ENCODE measurements around the gene PBX3. TPM values are rescaled to one million over a fixed set of nuclear protein-coding genes. Genes with fewer than 3 reads are reported as not detected.

The PBX3 gene
- total and polyA plus RNA-seq, 2 donors (not counting 1 experiment from before 2014, with no cell fraction given), result 15.5 to 39.0 TPM

GRCh38 chr9:125989090-125989501 lies 241.9 kb downstream of the PBX3 start:
- ChIA-PET CTCF (no interaction called here), POLR2A (no interaction called here)
- H3K4me3 Mint-ChIP-seq, result no peak overlapping the region
- H3K79me2 ChIP-seq (ENCODE audit: control insufficient read depth, insufficient read depth, low read length), result no peaks in the 10 kb centered on the region
- H3K9me3 ChIP-seq (ENCODE audit: control extremely low read depth in 1 of 3, control insufficient read depth in 2 of 3, insufficient read depth in 1 of 3, low read length in 2 of 3), result peaks cover 0 to 3% (median 0%) of the 10 kb centered on the region in 3 donors
- ATAC-seq (ENCODE audit: low read depth) (no peak), DNase-seq (no peak)
- no peak overlapping the region for H3K4me3 ChIP-seq (ENCODE audit: control extremely low read depth in 1 of 5, extremely low read depth in 1 of 5, insufficient read depth in 1 of 5, low read depth in 2 of 5, low read length in 4 of 5)
- H3K4me2 ChIP-seq (replicated peaks; ENCODE audit: low read depth, low read length, poor library complexity, severe bottlenecking), result no peak overlapping the region
- no peaks in the 10 kb centered on the region for H3K36me3 ChIP-seq (replicated peaks in 1 of 2; ENCODE audit: control extremely low read depth in 1 of 2, control insufficient read depth in 1 of 2, extremely low read depth in 1 of 2, insufficient read depth in 2 of 2, low read length in 1 of 2)
- no peaks in the 10 kb centered on the region for H3K27me3 ChIP-seq (replicated peaks in 1 of 4; ENCODE audit: control extremely low read depth in 1 of 4, control insufficient read depth in 3 of 4, insufficient read depth in 4 of 4, low read length in 3 of 4)
- H3K27ac Mint-ChIP-seq, result no peak overlapping the region
- H3K9me3 Mint-ChIP-seq (ENCODE audit: insufficient read depth), result peaks cover 4% of the 10 kb centered on the region
- no peak overlapping the region for H3K27ac ChIP-seq (ENCODE audit: low read length in 2 of 2)
- no peaks in the 10 kb centered on the region for H4K20me1 ChIP-seq (ENCODE audit: control insufficient read depth, insufficient read depth, low read length, poor library complexity, severe bottlenecking)
- no peak overlapping the region for H3K9ac ChIP-seq (ENCODE audit: low read length)
- H2AFZ ChIP-seq (ENCODE audit: insufficient read depth, low read depth, low read length, poor library complexity, severe bottlenecking), result no peak overlapping the region
- no peaks in the 10 kb centered on the region for H3K4me1 Mint-ChIP-seq
- H3K27me3 Mint-ChIP-seq, result no peaks in the 10 kb centered on the region
- WGBS (ENCODE audit: insufficient coverage), result 95% methylated on average over 6 of the region's 8 CpGs
- H3K4me1 ChIP-seq (ENCODE audit: control insufficient read depth in 2 of 2, insufficient read depth in 2 of 2, low read length in 2 of 2), result no peaks in the 10 kb centered on the region
- no peak for TF ChIP-seq EZH2 (IDR thresholded peaks at IDR 0.05; ENCODE audit: borderline replicate concordance, insufficient read depth, low read depth, low read length, poor library complexity, severe bottlenecking)
- no peak for TF ChIP-seq CTCF (IDR thresholded peaks at IDR 0.05)
- intact Hi-C loops (cut with micrococcal nuclease), result no loop called here

DNA sequence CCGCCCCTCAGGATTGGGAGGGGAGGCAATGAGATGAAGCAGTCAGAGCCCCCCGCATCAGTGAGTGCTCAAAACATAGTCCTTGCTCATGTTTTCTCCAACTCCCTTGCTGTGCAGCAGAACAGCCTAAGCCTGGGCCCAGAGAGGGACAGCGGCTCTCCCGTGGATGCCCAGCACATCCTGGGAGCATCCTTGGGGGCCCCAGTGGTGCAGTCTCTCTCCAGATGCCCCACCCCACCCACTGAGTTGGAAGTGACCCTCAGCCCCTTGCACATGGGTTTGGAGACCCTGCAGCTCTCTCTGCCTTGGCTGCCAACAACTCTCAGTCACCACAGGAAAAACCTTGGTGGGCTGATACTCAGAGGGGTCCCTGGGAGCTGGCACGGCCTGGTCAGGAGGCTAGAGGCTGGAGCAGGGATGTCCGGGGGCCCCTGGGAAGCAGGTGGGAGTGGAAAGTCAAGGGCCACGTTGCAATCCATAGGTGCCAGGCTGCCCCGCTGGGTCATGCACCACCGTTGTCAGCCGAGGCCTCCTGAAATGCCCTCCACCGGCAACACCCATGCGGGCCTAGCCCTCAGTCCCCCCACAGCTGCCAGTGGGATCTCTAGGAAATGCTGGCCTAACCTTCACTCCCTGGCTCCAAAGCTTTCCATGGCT lies 242.5 kb downstream of the PBX3 start:
- CTCF ChIA-PET, result no interaction called here
- intact Hi-C loops (cut with micrococcal nuclease), result no loop called here

More for the DNA sequence above, 242.5 kb downstream of the PBX3 start:
- peaks cover 4% of the 10 kb centered on the region for H3K9me3 Mint-ChIP-seq (ENCODE audit: insufficient read depth)
- no peaks in the 10 kb centered on the region for H3K27me3 Mint-ChIP-seq
- no peaks in the 10 kb centered on the region for H4K20me1 ChIP-seq (ENCODE audit: control insufficient read depth, insufficient read depth, low read length, poor library complexity, severe bottlenecking)
- no peak overlapping the region for H3K4me3 ChIP-seq (ENCODE audit: control extremely low read depth in 1 of 5, extremely low read depth in 1 of 5, insufficient read depth in 1 of 5, low read depth in 2 of 5, low read length in 4 of 5)
- no peaks in the 10 kb centered on the region for H3K79me2 ChIP-seq (ENCODE audit: control insufficient read depth, insufficient read depth, low read length)
- H3K27me3 ChIP-seq (replicated peaks in 1 of 4; ENCODE audit: control extremely low read depth in 1 of 4, control insufficient read depth in 3 of 4, insufficient read depth in 4 of 4, low read length in 3 of 4), result no peaks in the 10 kb centered on the region
- POLR2A ChIA-PET, result no interaction called here
- no peak overlapping the region for H3K4me3 Mint-ChIP-seq
- H3K27ac Mint-ChIP-seq, result no peak overlapping the region
- no peak for TF ChIP-seq EZH2 (IDR thresholded peaks at IDR 0.05; ENCODE audit: borderline replicate concordance, insufficient read depth, low read depth, low read length, poor library complexity, severe bottlenecking)
- no peak for TF ChIP-seq CTCF (IDR thresholded peaks at IDR 0.05)
- DNase-seq (no peak), ATAC-seq (ENCODE audit: low read depth) (no peak)
- no peak overlapping the region for H3K4me2 ChIP-seq (replicated peaks; ENCODE audit: low read depth, low read length, poor library complexity, severe bottlenecking)
- H3K27ac ChIP-seq (ENCODE audit: low read length in 2 of 2), result no peak overlapping the region
- H3K9me3 ChIP-seq (ENCODE audit: control extremely low read depth in 1 of 3, control insufficient read depth in 2 of 3, insufficient read depth in 1 of 3, low read length in 2 of 3), result peaks cover 0 to 3% (median 0%) of the 10 kb centered on the region in 3 donors
- H3K4me1 ChIP-seq (ENCODE audit: control insufficient read depth in 2 of 2, insufficient read depth in 2 of 2, low read length in 2 of 2), result no peaks in the 10 kb centered on the region
- 92% methylated on average over 11 of the region's 12 CpGs for WGBS (ENCODE audit: insufficient coverage)
- H3K36me3 ChIP-seq (replicated peaks in 1 of 2; ENCODE audit: control extremely low read depth in 1 of 2, control insufficient read depth in 1 of 2, extremely low read depth in 1 of 2, insufficient read depth in 2 of 2, low read length in 1 of 2), result no peaks in the 10 kb centered on the region
- H3K4me1 Mint-ChIP-seq, result no peaks in the 10 kb centered on the region
- H2AFZ ChIP-seq (ENCODE audit: insufficient read depth, low read depth, low read length, poor library complexity, severe bottlenecking), result no peak overlapping the region
- H3K9ac ChIP-seq (ENCODE audit: low read length), result no peak overlapping the region

All from B cell (primary cell).